HepG2 (cell line): ENCODE data around the gene SLC13A5. TPM values are rescaled to one million over a fixed set of nuclear protein-coding genes. Genes with fewer than 3 reads are reported as not detected.

ENCODE experiments used
- CBFB ChIP-seq: sonication (generic); formaldehyde crosslinking; IDR thresholded peaks from 2 replicates; pipeline ENCODE4 v1.4.0; 2020; ENCODE audit warnings: missing genetic modification reagents
- DMAP1 ChIP-seq: IDR thresholded peaks from 2 replicates; pipeline ENCODE4 v1.6.1; 2016
- GTF3A ChIP-seq: sonication (generic); formaldehyde crosslinking; conservative IDR thresholded peaks from 2 replicates; pipeline ENCODE4 v1.4.0; 2020; ENCODE audit warnings: mild to moderate bottlenecking, missing genetic modification reagents
- HNF1A ChIP-seq, 2 experiments: sonication (generic) in 1 of 2; formaldehyde crosslinking in 1 of 2; IDR thresholded peaks; 2 replicates each; pipeline versions ENCODE4 v1.4.0 to v1.6.1; 2016 to 2020; ENCODE audit warnings: borderline replicate concordance in 1 of 2, low read depth in 1 of 2, mild to moderate bottlenecking in 1 of 2, missing genetic modification reagents in 1 of 2
- ISX ChIP-seq: sonication (generic); formaldehyde crosslinking; conservative IDR thresholded peaks from 2 replicates; pipeline ENCODE4 v1.5.0; 2020; ENCODE audit warnings: missing genetic modification reagents
- JDP2 ChIP-seq: sonication (generic); formaldehyde crosslinking; IDR thresholded peaks from 2 replicates; pipeline ENCODE4 v1.8.1; 2022; ENCODE audit warnings: missing genetic modification reagents, borderline replicate concordance
- SALL1 ChIP-seq: sonication (generic); formaldehyde crosslinking; IDR thresholded peaks from 2 replicates; pipeline ENCODE4 v1.8.0; 2022; ENCODE audit warnings: mild to moderate bottlenecking, missing genetic modification reagents
- ZNF10 ChIP-seq: sonication (generic); formaldehyde crosslinking; IDR thresholded peaks from 2 replicates; pipeline ENCODE4 v1.4.0; 2020; ENCODE audit warnings: mild to moderate bottlenecking, low read depth, missing genetic modification reagents, borderline replicate concordance
- ZNF160 ChIP-seq: sonication (generic); formaldehyde crosslinking; IDR thresholded peaks from 2 replicates; pipeline ENCODE4 v1.8.0; 2022; ENCODE audit warnings: mild to moderate bottlenecking, inconsistent platforms, missing genetic modification reagents
- ZNF251 ChIP-seq: sonication (generic); formaldehyde crosslinking; IDR thresholded peaks from 2 replicates; pipeline ENCODE4 v1.9.0; 2021; ENCODE audit warnings: mild to moderate bottlenecking, missing genetic modification reagents
- ZNF747 ChIP-seq: sonication (generic); formaldehyde crosslinking; IDR thresholded peaks from 2 replicates; pipeline ENCODE4 v1.8.1; 2023; ENCODE audit warnings: missing genetic modification reagents, mild to moderate bottlenecking, borderline replicate concordance
- ZNF777 ChIP-seq: sonication (generic); formaldehyde crosslinking; IDR thresholded peaks from 2 replicates; pipeline ENCODE4 v1.4.0; 2020; ENCODE audit warnings: missing genetic modification reagents
- polyA plus RNA-seq, 8 experiments: library from polyadenylated mRNA; depleted of rRNA in 3 of 8; stranded (reverse) in 7 of 8; unstranded in 1 of 8; fragments of >200 nt; fragmentation: Illumina TruSeq in 4 of 8; extraction: Trizol in 4 of 8; gene quantifications; 2 replicates each; pipeline versions ENCODE4 v1.2.1 to v1.2.3, GENCODE V29; 2011 to 2016; ENCODE audit warnings: low read depth in 4 of 8, missing spikeins in 1 of 8, mixed read lengths in 1 of 8; ENCODE audit not compliant: insufficient read depth in 1 of 8
- total RNA-seq, 5 experiments: library from RNA; depleted of rRNA; stranded (reverse); fragments of >200 nt; fragmentation: Illumina TruSeq; extraction: Trizol; gene quantifications; 2 replicates each; pipeline ENCODE4 v1.2.3, GENCODE V29; 2016; ENCODE audit warnings: low read depth in 1 of 5
- TF ChIP-seq, protein P1 (sequence below): IDR thresholded peaks from 2 replicates; pipeline ENCODE4 v1.6.1; 2016; ENCODE audit warnings: mild to moderate bottlenecking, missing biosample characterization, missing genetic modification reagents
- TF ChIP-seq, protein P2 (sequence below): sonication (generic); formaldehyde crosslinking; IDR thresholded peaks from 2 replicates; pipeline ENCODE4 v1.4.0; 2020; ENCODE audit warnings: missing genetic modification reagents, borderline replicate concordance
- TF ChIP-seq, protein P3 (sequence below): sonication (generic); formaldehyde crosslinking; IDR thresholded peaks from 2 replicates; pipeline ENCODE4 v1.4.0; 2020; ENCODE audit warnings: missing genetic modification reagents

The SLC13A5 gene
- total and polyA plus RNA-seq, 2 of the 13 experiments (the other 11 are each of a cell fraction or from before 2014, with no cell fraction given) = 42.8 to 310 TPM

DNA sequence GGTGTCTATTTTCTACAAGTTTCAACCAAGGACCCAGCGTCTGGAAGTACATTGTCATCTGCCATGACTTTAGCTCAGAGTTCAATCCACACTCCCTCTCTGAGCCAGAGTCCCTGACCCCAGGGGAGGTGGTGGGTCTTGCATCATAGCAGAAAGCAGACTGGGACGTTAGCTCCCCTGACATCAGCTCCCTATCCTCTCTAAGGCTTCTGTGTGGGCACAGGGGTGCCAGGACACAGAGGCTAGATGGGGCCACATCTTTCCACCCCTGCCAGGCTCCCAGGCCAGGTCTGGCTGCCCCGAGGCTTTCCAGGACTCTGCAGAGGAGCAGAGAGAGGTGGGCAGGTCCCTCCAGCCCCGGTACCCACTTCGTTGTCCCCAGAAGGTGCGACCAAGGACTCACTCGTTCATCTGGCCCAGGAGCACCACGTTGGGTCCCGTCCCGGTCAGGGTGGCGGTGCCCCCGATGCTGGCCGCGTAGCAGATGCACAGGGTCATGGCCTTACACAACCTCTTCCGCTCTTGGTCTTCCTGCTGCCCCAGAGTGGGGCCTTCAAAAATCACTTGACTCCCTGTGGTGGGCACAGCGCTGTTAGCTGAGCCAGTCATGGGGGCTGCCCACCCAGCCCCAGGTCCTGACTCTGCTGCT is 10.5 kb downstream of the SLC13A5 start (continued):
- TF ChIP-seq HNF1A (IDR thresholded peaks at IDR 0.05; ENCODE audit: low read depth) (no peak), HNF1A (CRISPR knock-in tag; IDR thresholded peaks at IDR 0.05; ENCODE audit: borderline replicate concordance) (0 out of 2 replicates have a peak, but pooled peaks have one; percentile 31), GTF3A (CRISPR knock-in tag) (no peak), ZNF747 (CRISPR knock-in tag) (no peak), ZNF251 (no peak), JDP2 (no peak), ZNF10 (CRISPR knock-in tag) (no peak), DMAP1 (no peak), ZNF160 (CRISPR knock-in tag) (peak; percentile 63; the same call in 1 of the 2 replicates), ZNF777 (CRISPR knock-in tag) (no peak), CBFB (no peak), SALL1 (CRISPR knock-in tag) (peak; percentile 53; the same call in 1 of the 2 replicates), ISX (no peak)
- TF ChIP-seq, protein P1, sequence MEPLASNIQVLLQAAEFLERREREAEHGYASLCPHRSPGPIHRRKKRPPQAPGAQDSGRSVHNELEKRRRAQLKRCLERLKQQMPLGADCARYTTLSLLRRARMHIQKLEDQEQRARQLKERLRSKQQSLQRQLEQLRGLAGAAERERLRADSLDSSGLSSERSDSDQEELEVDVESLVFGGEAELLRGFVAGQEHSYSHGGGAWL = no peak
- TF ChIP-seq, protein P2, sequence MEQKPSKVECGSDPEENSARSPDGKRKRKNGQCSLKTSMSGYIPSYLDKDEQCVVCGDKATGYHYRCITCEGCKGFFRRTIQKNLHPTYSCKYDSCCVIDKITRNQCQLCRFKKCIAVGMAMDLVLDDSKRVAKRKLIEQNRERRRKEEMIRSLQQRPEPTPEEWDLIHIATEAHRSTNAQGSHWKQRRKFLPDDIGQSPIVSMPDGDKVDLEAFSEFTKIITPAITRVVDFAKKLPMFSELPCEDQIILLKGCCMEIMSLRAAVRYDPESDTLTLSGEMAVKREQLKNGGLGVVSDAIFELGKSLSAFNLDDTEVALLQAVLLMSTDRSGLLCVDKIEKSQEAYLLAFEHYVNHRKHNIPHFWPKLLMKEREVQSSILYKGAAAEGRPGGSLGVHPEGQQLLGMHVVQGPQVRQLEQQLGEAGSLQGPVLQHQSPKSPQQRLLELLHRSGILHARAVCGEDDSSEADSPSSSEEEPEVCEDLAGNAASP (CRISPR knock-in tag) = peak; percentile 84; the same call in 1 of the 2 replicates
- TF ChIP-seq, protein P3, sequence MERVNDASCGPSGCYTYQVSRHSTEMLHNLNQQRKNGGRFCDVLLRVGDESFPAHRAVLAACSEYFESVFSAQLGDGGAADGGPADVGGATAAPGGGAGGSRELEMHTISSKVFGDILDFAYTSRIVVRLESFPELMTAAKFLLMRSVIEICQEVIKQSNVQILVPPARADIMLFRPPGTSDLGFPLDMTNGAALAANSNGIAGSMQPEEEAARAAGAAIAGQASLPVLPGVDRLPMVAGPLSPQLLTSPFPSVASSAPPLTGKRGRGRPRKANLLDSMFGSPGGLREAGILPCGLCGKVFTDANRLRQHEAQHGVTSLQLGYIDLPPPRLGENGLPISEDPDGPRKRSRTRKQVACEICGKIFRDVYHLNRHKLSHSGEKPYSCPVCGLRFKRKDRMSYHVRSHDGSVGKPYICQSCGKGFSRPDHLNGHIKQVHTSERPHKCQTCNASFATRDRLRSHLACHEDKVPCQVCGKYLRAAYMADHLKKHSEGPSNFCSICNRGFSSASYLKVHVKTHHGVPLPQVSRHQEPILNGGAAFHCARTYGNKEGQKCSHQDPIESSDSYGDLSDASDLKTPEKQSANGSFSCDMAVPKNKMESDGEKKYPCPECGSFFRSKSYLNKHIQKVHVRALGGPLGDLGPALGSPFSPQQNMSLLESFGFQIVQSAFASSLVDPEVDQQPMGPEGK (CRISPR knock-in tag) = peak; percentile 45; the same call in 1 of the 2 replicates
